GM21619 (cell line): ENCODE measurements around the gene SCARB1.
A peak's percentile ranks its signal among the peaks of the same experiment; 100 is the strongest.
"Not testable (repeated sequence)": the region's sequence is repeated elsewhere in the genome, so short reads cannot be mapped to it uniquely, and the experiment has no call there.

Experiments
- ATAC-seq: cut with Tn5 transposase; IDR thresholded peaks from one replicate; pipeline ENCODE4 v1.9.1; 2021; ENCODE audit not compliant: unreplicated experiment

The SCARB1 gene, protein sequence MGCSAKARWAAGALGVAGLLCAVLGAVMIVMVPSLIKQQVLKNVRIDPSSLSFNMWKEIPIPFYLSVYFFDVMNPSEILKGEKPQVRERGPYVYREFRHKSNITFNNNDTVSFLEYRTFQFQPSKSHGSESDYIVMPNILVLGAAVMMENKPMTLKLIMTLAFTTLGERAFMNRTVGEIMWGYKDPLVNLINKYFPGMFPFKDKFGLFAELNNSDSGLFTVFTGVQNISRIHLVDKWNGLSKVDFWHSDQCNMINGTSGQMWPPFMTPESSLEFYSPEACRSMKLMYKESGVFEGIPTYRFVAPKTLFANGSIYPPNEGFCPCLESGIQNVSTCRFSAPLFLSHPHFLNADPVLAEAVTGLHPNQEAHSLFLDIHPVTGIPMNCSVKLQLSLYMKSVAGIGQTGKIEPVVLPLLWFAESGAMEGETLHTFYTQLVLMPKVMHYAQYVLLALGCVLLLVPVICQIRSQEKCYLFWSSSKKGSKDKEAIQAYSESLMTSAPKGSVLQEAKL

DNA sequence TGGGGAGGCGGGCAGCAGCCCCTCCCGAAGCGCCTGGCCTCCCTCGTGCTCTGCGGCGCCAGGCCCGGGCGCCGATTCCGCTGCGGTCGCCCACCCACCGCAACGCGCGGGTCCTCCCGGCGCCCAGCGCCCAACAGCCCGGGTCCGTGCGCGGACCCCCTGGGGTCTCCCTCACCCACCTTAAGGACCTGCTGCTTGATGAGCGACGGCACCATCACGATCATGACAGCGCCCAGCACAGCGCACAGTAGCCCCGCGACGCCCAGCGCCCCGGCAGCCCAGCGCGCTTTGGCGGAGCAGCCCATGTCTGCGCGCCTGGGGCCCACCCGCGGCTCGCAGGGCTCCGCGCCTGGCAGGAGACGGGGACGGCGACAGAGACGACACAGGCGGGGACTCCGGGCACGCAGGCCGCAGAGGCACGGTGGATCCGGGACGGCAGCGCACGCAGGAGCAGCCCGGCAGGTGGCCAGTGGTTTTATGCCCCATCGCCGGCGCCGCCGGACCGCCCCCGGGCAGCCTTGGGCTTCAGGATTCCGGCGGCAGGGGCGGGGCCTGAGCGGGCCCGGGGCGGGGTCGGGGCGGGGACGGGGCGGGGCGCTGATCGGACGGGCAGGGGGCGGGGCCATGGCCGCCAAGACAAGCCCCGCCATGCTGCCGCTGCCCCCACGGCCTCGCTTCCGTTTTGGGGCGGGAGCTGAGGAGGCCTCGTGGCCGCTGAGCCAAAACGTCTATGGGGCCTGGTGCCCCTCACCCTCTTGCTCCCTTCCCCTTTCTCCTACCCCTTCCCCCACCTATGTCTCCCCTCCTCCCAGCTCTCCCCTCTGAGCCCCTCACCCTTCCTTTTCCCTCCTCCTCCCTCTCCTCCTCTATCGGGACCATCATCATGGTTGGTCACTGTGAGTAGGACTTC is at the start of gene SCARB1:
TSS of gene SCARB1 (minus strand) at position 449 of the 910 bp plus-strand sequence. CDS start at position 305, 144 bp downstream.
- peak; percentile 62 for ATAC-seq

GRCh38 chr12:124912529-124913287 is 49.0 kb upstream of the SCARB1 start:
- ATAC-seq = not testable (repeated sequence)

DNA sequence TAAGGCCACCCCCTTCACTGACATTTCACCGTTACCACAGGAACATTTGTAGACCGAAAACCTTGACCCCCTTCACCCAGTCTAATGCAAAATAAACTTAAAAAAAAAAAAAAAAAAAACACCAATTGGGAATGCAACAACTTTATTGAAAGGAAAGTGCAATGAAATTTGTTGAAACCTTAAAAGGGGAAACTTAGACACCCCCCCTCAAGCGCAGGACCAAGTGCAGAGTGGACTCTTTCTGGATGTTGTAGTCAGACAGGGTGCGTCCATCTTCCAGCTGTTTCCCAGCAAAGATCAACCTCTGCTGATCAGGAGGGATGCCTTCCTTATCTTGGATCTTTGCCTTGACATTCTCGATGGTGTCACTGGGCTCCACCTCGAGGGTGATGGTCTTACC is 47.9 kb upstream of the SCARB1 start:
- ATAC-seq = not testable (repeated sequence)

- no peak for ATAC-seq
Observed at GRCh38 chr12:124910561-124911478, 47.2 kb upstream of the SCARB1 start.

DNA sequence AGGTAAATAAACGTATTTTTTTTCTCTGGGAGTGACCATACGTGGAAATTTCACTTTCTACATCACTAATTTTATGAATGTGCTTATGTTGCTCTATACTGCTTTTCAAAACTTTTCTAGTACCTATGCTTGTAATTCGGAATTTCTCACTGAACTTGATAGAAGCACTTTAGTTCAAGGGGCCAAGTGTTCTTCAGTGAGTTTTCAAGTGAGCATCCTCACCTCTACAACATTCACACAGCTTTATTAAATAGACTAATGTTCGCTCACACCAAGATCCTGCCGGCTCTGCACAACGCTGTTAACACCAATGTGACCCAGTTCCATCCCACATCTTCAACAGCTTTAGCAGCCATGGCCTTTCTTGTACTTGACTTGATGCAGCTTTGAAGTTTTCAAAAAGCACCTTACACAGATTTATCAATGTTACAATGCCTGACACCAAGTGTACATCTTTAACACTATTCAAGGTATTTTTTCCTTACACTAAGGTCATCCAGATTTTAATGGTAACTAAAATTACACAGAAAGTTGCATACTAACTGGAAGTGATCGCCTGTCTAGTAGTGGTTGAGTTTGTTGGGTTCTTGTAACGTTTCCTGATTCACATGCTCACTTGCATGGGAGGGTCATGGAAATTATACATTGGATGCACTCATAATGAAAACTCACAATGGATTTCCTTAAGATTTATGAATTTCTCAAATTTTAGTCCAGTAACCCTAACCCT is 46.3 kb upstream of the SCARB1 start:
- ATAC-seq = no peak

DNA sequence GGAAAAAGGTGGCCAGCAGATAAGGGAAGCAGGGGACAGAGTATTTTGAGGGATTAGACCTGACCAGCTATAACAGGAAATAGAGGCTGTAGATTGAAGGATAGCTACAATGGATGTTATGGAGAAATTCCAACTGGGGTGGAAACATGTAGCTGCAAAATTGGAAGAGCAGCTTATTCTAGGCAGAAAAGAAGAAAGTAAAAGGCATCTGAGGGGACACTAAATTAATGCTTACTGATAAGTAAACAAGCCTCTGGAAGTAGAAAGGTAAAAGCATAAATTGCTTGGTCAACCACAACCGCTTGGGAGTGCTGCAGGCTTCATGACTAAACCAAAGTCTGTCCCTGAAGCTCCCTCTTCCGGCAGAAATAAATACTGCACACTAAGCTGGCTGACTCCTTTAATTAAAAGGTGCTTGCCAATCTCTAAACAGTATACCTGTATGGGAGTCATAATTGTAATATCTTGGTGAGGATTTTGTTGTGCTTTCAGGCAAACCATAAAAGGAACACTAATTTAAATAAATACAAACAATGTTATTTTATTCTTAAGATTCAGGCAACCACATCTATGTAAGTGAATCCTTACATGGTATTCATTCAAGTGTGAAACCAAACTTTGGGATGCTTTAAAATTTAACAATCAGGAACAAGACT is 43.1 kb upstream of the SCARB1 start:
- peak; percentile 60 for ATAC-seq

- ATAC-seq = no peak
Observed at GRCh38 chr12:124904306-124905098, 40.8 kb upstream of the SCARB1 start.

DNA sequence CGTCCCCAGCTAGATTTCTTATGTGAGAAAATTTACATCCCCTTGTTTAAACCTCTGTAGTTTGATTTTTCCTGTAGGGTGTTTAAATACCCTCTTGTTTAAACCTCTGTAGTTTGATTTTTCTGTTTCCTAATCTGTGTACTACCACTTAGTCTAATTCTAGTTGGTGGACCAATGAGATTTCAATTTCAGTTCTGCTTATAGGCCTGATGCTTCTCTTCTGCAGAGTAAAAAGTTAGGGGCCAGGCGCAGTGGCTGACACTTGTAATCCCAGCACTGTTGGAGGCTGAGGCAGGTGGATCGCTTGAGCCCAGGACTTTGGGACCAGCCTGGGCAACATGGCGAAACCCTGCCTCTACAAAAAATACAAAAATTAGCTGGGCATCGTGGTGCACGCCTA is 39.3 kb upstream of the SCARB1 start:
- no peak for ATAC-seq

GRCh38 chr12:124901003-124901402 is 37.3 kb upstream of the SCARB1 start:
- no peak for ATAC-seq

DNA sequence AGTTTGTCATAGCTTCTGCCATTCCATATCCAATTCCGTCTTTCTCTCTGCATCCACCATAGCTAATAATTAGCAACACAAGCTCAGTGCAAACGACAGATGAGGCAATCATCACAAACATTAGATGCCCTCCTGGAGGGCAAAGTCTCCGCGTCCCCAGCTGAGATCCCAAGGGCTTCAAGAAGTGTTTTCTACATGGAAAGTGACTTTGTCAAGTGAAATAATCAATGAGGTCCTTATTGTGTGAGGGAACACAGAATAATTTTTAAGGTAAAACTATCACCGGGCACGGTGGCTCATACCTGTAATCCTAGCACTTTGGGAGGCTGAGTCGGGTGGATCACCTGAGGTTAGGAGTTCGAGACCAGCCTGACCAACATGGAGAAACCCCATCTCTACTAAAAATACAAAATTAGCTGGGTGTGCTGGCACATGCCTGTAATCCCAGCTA is 36.7 kb upstream of the SCARB1 start:
- not testable (repeated sequence) for ATAC-seq

GRCh38 chr12:124898923-124899294 is 35.2 kb upstream of the SCARB1 start:
- no peak for ATAC-seq

DNA sequence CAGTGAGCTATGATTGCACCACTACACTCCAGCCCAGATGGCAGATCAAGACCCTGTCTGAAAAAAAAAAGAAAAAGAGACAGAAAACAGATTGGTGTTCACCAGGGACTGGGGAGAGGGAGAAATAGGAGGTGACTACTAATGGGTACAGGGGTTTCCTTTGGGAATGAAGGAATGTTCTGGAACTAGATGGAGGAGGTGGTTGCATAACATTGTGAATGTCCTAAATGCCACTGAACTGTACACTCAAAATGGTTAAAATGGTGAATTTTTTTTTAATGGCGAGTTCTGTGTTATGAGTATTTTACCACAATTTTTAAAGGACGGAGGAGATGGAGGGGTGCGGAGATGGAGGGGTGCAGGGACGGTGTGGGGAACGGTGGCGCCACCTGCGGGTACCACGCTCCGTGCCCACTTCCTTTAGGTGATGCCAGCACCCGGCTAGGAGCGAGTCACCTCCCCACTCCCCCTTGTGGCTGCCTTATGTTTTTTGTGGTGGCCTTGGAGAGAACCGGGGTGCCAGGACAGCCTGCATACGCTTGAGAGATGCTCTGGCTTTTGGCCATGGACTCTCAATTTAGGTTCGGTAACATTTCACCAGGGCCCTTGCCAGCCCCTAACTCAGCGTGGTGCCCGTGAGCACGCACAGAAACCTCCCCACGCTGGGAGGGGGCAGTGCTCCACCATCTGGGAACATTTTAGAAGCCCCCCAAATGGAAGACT is 34.7 kb upstream of the SCARB1 start:
- ATAC-seq = no peak

DNA sequence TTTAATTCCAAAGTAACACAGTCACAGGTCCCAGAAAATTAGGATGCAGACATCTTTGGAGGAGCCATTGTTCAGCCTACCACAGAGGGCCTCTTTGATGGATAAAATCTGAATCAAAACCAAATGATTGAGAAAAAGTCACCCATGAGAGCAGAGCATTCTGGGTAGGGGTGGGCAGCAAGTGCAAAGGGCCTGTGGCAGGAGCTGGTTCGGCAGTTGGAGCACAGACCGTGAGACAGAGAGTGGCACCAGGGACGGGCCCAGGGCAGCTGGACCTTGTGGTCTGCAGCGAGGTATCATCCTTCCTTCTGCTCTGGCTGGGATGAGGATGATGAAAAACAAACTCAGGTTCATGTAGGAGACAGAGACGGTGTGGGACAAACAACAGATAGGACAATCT is 32.8 kb upstream of the SCARB1 start:
- ATAC-seq = no peak

DNA sequence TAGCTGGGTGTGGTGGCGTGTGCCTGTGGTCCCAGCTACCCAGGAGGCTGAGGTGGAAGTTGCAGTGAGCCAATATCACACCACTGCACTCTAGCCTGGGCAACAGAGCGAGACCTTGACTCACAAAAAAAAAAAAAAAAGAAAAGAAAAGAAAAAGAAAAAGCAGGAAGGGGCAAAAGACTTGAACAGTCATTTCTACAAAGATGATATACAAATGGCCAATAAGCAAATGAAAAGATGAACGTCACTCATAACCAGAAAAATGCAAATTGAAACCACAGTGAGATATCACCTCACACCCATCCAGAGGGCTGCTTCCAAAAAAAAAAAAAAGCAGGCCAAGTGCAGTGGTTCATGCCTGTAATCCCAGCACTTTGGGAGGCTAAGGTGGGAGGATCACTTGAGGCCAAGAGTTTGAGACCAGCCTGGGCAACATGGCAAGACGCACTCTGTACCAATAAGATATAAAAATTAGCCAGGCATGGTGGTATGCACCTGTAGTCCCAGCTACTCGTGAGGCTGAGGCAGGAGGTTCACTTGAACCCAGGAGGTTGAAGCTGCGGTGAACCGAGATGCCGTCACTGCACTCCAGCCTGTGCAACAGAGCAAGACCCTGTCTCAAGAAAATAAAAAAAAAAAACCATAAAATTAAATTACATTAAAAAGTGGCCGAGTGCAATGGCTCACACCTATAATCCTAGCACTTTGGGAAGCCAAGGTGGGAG is 30.3 kb upstream of the SCARB1 start:
- ATAC-seq = peak; percentile 82

DNA sequence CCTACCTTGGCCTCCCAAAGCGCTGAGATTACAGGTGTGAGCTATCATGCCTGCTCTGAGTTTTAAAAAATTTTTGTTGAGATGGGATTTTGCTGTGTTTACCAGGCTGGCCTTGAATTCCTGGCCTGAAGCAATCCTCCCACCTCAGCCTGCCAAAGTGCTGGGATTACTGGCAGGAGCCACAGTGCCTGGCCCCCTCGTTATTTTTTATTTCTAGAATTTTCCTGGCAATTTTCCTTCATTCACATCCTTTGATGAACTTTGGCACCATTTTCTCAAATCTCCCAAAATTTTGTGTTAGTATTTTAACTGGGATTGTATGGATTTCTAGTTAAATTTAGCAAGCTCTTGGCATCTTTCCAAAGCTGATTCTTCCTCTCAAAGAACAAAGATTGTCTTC is 24.6 kb upstream of the SCARB1 start:
- no peak for ATAC-seq

GRCh38 chr12:124887766-124888165 is 24.1 kb upstream of the SCARB1 start:
- ATAC-seq = not testable (repeated sequence)
